Epidermal melanocyte (primary cell): ENCODE results near the gene TBC1D3B.
"Not testable (repeated sequence)": the region's sequence is repeated elsewhere in the genome, so short reads cannot be mapped to it uniquely, and the experiment has no call there.

ENCODE experiments used
- DNase-seq: peaks from one replicate; pipeline ENCODE4 v3.0.0; 2011; ENCODE audit warnings: low spot score; ENCODE audit not compliant: insufficient read length

The TBC1D3B gene

DNA sequence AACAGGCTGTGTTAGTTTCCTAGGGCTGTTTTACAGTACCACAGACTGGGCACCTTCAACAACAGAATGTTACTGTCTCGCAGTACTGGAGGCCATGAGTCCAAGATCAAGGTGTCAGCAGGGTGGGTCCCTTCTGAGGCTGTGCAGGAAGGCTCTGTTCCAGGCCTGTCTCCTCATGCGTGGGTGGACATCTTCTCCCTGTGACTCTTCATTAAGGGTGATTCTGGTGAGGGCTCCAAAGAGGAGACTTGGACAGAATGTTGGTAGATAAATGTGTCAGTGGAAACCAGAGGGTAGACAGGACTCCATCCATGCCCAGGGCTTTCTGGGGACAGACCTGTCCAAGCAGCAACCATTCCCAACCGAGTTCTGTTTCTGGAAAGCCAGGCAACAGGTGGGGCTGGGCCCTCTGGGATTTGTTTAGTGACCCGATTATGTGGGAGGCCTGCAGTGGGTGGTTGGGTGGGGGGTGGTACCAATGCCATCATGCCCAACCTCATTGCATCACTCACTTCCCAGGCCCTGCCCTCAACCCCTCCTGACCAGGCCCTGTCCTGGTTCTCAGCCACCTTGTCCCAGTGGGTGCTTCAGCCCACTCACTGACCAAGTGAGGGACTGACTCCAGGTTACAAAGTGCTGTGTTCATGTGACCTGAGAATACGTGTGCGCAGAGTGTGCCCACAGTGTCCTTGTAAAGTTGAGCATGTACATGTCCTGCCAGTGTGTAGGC is 5.2 kb upstream of the TBC1D3B start:
- peak; percentile 12 for DNase-seq

GRCh38 chr17:36168836-36169235 is 7.6 kb downstream of the TBC1D3B start:
- DNase-seq, result not testable (repeated sequence)

DNA sequence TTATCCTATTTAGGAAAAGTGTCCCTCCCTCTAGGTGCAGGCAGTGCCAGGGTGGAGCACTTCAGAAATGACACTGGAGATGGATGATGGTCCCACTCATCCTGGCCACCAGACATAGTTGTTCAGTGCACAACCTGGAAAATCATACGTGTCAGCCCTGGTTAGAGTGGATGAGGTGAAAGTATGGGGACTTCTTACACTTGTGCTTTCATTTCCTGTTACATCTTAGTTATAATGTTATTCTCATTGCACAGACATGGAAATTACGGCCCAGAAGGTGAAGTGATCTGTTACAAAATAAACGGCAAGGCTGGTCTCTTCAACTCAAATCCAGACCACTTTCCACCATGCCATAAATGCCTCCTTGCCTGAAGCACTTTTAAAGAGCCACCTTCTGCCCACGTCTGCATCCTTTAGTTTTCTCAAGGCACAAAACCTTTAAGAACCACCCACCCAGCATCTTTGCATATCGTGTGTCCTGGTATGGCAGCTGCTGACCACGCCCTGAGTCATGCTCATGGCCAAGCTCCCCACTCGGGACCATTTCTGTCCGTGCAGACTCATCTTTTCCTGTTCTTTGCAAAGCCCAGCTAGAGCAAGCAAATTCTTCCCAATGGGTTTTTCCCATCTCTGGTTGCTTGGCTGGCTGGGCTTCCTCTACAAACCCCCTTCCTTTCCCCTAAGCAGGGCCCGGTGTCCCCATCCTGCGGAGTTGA is 22.4 kb downstream of the TBC1D3B start:
- DNase-seq, result no peak

GRCh38 chr17:36152639-36153120 is 23.8 kb downstream of the TBC1D3B start:
- DNase-seq, result no peak

GRCh38 chr17:36151891-36152638 is 24.4 kb downstream of the TBC1D3B start:
- no peak for DNase-seq

DNA sequence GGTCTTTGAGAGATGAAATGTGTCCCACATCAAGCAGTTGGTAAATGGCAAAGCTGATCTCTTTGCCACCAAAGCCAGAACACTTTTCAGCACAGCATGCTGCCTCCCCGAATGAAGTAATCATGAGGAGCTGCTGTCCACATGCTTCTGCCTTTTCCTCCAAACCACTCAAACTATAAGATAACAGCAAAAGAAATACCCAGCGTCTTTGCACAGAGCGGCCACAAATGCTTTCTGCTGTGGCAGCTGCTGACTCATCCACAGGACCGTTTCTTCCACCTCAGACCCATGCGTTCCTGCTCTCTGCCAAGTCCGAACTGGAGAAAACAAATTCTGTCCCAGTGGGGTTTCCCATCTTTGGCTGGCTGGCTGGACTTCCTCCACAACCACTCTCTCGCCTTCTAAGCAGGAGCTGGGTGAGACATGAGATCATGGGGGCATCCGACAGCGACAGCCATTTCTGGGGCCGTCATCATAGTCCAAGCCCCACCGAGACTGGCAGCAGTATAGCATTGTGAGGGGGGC is 27.1 kb downstream of the TBC1D3B start:
- no peak for DNase-seq

DNA sequence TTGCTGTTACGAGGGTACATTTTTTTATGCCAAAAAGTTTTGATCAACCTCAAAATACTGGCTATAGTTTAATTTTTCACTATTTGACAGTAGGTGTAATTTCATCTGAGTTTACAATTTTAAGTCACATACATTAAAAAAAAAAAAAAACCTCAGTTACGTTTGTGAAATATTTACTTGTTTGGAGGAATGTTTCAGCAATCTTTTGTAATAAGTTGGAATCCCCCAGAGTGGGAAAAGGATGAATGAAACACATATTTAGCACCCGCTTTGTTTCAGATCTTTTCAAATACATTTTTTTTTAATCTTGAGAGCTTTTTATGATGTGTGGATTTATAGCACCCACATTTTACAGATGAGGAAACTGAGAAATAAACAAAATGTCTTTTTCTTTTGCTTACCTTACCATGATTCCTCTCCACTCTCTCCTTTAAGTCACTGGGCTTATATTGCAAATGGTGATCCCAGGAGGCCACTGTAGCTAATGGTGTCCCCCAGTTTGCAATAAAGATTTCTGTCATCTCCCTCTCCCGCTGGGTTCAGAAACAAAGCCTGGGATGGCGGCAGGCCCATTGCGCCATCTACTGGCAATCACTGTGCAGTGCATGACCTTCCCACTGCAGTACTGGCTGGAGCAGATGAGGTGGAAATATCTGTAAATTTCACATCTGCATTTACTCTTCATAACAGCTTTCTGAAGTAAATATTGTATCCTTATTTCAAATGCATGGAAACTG is 27.7 kb downstream of the TBC1D3B start:
- peak; percentile 77 for DNase-seq

GRCh38 chr17:36147601-36148000 is 28.8 kb downstream of the TBC1D3B start:
- no peak for DNase-seq

- no peak for DNase-seq
Observed at GRCh38 chr17:36144981-36145729, 31.3 kb downstream of the TBC1D3B start.

- DNase-seq, result no peak
Observed at GRCh38 chr17:36144014-36144413, 32.4 kb downstream of the TBC1D3B start.

GRCh38 chr17:36142806-36143205 is 33.6 kb downstream of the TBC1D3B start:
- DNase-seq, result no peak

- no peak for DNase-seq
Observed at GRCh38 chr17:36142235-36142634, 34.2 kb downstream of the TBC1D3B start.

- DNase-seq, result no peak
Observed at GRCh38 chr17:36136439-36136838, 40.0 kb downstream of the TBC1D3B start.

DNA sequence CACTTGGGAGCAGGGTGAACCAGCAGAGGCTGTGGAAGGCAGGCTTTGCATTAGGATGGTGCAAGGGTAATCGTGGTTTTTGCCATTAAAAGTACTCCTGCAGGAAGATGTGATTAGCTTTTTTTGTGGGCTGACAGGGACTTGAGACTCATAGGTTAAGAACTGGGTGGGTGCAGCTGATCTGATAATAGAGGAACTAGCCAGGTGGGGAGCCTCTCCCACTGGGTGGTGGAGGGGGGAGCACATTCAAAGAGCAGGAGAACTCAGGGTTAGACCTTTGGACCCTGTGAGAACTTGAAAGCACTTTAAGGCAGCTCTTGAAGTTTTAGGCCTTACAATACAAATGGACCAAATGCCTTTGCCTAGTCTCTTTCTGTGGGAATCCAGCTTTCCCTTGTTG is 40.4 kb downstream of the TBC1D3B start:
- no peak for DNase-seq

DNA sequence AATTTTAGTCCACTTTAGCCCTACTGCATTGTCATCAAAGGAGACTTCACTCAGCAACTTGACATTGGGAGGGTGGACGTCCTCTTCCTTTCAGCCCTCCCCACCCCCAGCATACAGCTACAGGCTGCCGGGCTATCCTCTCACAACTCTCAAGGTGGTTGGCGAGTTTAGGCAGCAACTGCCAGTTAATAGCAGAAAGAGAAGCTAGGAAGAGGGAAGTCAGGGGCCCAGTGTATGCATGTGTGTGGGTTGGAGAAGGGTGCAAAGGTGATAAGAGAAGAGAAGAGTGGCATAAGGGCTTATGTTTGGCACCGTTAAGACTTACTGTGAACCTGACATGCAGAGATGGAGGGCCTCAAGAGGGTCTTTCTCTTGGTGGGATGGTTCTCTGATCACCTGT is 41.0 kb downstream of the TBC1D3B start:
- no peak for DNase-seq

DNA sequence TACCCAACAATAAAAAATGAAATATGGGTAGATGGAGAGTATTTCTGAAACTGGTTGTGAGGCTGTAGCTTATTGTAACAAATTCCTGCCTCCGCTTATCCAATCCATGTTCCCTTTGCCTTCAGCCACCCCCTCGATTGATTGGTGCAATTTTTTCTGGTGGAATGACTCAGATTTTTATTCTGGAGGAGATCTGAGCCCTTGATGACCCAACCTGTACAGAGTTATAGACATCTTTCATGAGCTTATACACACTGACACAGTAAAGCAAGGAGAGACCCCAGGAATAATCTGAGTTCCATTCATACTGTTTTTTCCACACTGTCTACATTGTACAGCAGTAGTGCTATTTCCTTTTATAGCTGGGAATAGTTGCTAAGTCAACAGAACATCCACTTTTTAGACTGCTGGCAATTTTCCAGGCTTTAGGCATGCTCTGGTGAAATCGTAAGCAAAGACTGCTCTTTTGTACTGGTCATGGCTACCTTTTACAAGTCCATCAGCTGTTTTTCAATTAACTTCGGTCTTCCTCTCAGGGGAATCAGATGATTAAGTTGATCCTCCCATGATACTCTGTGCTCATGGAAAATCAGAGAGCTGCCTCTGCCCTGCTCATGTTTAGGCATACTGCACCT is 42.7 kb downstream of the TBC1D3B start:
- DNase-seq, result peak; percentile 77

GRCh38 chr17:36132421-36132831 is 44.0 kb downstream of the TBC1D3B start:
- no peak for DNase-seq

DNA sequence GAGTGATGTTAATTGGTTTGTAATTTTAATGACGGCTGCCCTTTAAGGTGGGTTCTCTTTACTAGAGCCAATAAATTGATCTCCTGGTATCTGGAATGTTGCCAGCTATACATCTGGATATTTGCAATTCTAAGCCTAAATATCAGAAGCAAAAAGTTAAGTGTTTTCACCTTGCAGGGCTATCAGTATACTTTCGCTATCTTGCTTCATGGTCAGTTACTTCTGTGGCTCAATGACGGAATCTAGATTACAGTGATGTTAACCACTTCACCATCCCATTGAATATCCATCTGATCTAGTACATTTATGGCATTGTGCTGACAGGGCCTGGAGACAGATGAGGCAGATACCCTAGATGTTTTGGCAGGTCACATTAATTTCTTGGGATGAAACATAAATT is 44.5 kb downstream of the TBC1D3B start:
- DNase-seq, result no peak

GRCh38 chr17:36131421-36131820 is 45.0 kb downstream of the TBC1D3B start:
- DNase-seq, result no peak

- DNase-seq, result no peak
Observed at GRCh38 chr17:36130346-36130745, 46.1 kb downstream of the TBC1D3B start.
